NCI-H2227 (cell line): Measurements from ENCODE around the gene C10orf143.
A peak's percentile ranks its signal among the peaks of the same experiment; 100 is the strongest.
"Not testable (repeated sequence)": the region's sequence is repeated elsewhere in the genome, so short reads cannot be mapped to it uniquely, and the experiment has no call there.

Experiments
- DNase-seq: peaks from one replicate; lab custom pipeline; 2025; ENCODE audit not compliant: unreplicated experiment; lab: John Stamatoyannopoulos, UW

The C10orf143 gene

GRCh38 chr10:130111852-130112180, 1.2 kb upstream of the C10orf143 start:
- DNase-seq, result no peak

- DNase-seq, result peak; percentile 94
These were observed 652 bp upstream of the C10orf143 start for GRCh38 chr10:130111113-130111851.

DNA sequence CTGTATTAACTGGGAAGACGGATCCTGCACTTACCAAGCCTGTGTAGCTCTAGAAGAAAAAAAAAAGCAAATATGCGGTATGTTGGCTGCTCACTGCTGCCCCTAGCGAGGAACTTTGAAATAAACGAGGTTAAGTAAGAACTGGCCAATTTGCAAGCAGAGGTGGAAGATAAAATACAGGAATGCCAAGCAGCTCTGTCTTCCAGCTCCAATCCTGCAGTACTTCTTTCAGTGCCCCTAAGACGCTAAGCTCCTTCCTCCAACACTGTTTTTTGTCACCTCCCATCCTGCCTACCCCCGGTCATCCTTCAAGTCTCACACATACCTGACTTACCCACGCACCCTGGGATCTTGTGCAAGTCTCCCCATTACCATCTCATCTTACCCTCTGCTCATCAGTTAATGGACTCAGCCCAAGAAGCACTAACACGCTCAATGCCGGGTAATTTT, 809 bp downstream of the C10orf143 start:
- DNase-seq, result peak; percentile 75

DNA sequence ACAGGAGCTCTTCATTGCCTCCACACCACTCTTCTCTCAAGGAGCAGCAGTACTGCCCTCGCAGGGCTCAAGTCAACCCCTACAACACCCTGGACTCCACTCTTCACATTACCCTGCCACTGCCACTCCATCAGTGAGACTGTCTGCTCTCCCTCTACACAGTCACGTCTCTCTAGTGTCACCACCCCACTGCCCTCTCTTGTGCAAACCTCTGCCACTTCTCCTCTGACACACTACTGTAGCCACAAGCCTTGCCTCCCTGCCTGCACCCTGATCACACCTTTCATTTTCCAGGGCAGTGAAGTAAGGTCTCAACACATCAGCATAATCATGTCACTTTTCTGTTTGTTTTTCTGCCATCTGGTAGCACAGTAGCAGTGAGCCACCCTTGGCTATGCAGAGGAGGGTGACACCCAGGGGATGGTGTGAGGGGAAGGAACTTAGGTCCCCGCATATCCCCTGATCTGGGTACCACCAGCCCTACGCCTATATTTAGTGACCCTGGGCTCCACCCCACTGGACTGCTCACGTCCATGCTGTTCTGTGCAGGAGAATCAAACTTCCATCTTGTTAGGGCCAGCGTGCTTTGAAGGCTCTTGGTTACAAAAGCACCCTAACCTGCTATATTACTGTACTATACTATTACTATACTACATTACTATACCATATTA, 1.6 kb downstream of the C10orf143 start:
- DNase-seq, result no peak

GRCh38 chr10:130108146-130108545, 2.5 kb downstream of the C10orf143 start:
- not testable (repeated sequence) for DNase-seq

GRCh38 chr10:130105724-130106123, 4.9 kb downstream of the C10orf143 start:
- no peak for DNase-seq

DNA sequence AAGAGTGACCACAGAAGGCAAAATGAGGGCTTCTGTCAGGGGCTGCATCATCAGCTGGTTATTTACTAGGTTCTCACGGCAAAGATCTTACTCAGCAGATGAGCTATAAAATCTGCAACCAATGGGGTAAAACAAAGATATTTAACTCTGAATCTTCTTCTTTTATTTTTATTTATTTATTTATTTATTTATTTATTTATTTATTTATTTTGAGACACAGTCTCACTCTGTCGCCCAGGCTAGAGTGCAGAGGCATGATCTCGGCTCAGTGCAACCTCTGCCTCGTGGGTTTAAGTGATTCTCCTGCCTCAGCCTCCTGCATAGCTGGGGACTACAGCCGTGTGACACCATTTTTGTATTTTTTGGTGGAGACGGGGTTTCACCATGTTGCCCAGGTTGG, 11.3 kb downstream of the C10orf143 start:
- DNase-seq, result no peak

- DNase-seq, result not testable (repeated sequence)
These were observed 20.1 kb downstream of the C10orf143 start for GRCh38 chr10:130090565-130090964.

DNA sequence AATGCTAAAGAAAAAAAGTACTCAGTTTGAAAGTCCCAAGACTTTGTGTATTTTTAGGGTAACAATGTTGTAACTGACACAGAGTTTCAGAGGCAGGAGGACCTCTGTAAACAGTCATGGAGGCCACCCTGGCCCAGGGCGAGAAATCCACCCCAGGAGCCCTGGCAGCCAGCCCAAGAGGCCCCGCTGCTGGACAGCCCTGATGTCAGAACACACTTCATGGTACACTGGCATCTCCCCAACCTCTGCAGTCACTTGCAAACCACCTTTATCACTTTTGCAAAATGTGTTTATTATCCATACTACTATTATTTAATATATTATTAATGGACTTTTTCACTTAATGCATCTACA, 30.2 kb downstream of the C10orf143 start:
- no peak for DNase-seq

DNA sequence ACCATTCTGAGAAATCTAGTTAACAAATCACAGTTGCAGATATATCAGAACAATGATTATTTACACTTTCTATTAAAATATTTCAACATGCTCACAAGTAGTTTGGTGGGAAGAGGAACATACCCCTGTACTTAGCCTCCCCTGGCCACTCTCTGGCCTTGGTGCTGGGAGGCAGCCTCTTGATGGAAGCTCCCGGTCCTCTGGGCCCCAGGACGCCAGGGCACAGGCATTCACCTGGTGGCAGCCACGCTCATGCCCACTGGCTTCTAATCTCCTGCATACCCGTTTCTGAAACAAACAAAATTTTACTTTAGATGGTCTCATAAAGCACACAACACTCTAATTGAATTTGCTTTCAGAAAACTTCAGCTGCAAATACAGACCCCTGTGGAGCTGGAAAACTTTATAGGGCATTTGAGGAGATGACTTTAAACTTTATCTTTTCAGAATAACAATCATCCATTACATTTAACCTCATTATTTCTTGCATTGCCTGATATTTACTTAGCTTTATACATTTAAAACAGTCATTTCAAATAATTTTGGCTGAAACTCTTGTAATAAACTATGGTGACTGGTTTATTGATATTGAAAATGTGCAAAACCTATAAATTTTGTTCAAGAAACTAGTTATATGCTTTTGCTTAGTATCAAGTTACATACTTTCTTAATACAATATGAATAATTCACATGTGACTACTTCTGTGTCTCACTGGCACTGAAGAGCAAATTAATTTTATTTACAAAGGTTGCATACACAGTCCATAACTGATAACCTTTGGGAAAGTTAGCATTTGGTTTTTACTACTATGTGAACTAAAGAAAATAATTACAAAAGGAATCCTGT, 30.8 kb downstream of the C10orf143 start:
- no peak for DNase-seq

DNA sequence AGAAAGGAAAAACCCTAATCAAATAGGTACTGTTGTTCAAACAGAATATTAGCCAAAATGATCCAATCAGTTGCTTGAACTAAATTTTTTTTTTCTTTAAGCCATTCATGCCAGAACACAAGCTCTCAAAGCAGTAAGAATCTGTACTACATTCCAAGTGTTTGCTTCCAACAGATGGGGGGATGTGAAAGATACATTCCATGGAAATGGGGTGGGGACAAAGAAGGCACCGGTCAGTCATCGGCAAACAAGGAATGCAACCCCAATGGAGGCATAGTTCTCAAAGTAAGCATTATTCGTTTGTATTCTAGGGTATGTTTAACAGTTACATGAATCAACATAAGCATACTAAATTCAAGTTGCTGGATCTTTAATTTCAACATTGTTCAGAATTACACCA, 32.5 kb downstream of the C10orf143 start:
- DNase-seq, result no peak

- DNase-seq, result no peak
These were observed 33.9 kb downstream of the C10orf143 start for GRCh38 chr10:130076681-130077080.

DNA sequence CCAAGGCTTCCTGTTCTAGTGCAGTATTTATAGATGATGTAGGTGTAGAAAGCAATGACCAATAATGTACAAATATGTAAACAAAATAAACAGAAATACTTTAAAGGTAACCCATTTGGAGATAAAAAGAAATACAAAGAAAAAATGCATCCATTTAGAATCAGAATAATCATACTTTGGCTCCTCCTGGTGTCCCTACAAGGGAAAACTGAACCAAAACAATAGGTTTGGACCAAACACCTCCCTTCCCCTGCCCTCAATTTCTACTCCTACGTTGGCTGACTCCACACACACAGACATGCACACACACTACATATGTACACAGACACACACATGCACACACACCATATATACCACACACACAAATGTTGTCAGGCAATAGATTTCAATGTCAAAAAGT, 36.0 kb downstream of the C10orf143 start:
- DNase-seq, result no peak

- no peak for DNase-seq
These were observed 36.7 kb downstream of the C10orf143 start for GRCh38 chr10:130073912-130074311.

DNA sequence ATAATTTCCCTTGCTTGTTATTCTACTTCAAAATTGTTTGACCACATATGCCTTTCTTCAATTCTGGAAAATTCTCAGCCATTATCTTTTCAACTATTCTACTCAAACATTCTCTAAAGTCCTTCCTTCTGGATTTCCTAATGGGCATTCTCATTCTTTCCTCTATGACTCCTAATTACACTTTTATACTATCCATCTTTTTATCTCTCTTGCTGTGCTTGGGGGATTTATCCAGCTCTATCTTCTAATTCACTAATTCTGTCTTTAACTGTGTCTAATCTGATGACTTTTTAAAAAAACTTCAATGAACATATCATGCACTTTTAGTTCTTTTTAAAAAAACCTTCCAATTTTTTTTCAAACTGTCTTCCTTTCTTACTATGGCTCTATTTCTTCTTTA, 38.4 kb downstream of the C10orf143 start:
- DNase-seq, result no peak

DNA sequence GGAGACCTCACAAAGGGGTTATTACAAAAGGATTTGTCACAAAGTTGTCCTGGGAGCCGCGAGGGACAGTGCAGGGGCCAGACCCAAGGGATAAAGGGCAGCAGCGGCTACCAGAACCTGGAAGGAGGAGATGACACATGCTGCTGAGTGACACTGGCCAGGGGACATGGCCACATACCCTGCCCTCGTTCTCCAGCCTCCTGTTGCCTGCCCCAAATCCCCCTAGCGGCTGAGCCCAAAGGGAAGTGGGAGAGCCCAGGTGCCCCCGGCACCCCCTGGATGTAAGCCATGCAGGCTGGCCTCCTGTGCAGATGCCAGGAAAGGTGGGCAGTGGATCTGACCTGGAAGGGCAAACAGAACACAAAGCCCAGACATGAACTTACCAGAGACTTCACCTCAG, 42.7 kb downstream of the C10orf143 start:
- no peak for DNase-seq

DNA sequence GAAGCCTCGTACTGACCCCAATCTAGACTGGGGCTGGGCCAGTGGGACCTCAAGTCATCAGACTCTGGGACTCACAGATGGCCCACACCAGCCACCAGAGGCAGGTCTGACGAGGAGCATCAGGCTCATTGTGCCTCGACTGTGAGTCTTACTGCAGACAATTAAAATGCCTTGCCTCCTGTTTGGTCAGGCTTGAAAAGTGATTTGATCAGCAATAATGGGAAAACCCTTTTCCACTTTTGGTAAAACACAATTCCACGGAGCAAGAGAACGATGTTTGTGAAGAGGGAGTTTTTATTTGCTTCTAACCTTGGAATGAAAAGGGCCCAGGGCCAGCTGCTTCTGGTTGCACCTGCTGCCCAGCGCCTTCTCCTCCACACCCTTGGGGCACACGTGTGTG, 43.9 kb downstream of the C10orf143 start:
- DNase-seq, result no peak

- DNase-seq, result no peak
These were observed 45.4 kb downstream of the C10orf143 start for GRCh38 chr10:130065251-130065650.

DNA sequence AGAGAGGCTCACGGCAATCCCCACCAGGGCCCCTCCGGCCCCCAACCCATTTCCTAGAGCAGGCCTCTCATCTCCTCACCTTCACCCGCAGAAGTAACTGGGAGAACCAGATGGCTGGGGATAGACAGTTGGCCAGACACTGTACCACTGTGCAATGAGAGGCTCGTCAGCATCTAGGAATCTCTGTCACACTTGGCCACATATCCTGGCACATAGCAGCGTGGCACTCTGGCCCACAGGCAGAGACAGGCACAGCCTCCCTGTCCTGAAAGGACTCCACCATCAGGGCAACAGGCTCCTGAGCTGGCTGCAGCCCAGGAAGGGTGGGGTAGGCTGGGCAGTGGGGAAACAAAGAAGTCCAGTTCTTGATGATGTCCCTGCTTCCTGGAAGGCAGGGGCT, 45.8 kb downstream of the C10orf143 start:
- DNase-seq, result no peak

DNA sequence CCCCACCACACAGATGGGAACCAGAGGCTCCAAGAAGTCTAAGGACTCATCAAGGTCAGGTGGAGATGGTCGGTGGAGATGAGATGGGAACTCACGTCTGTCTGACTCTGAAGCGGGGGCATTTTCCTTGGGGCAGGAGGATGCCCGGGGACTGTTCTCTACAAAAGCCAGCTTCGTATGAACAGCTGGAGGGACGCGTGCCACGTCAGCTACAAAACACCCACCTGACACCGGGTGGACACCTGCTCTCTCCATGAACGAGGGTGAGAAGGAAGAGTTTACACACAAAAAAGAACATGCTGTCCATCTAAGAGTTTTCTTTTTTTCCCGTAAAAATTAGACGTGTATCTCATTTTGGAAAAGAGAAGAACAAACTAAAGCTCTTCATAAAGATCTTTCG, 47.7 kb downstream of the C10orf143 start:
- no peak for DNase-seq

DNA sequence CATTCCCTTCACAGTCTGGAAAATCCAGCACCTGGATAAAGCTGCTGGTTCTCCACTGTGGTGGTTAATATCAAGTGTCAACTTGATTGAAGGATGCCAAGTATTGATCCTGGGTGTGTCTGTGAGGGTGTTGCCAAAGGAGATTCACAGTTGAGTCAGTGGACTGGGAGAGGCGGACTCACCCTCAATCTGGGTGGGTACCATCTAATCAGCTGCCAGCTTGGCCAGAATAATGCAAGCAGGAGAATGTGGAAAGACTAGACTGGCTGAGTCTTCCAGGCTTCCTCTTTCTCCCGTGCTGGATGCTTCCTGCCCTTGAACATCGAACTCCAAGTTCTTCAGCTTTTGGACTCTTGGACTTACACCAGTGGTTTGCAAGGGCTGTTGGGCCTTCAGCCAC, 48.4 kb downstream of the C10orf143 start:
- DNase-seq, result no peak

- DNase-seq, result no peak
These were observed 48.9 kb downstream of the C10orf143 start for GRCh38 chr10:130061760-130062159.
